HepG2 (cell line): Measurements from ENCODE around the gene PIM3. TPM values are rescaled to one million over a fixed set of nuclear protein-coding genes. Genes with fewer than 3 reads are reported as not detected.

ENCODE experiments used
- ATM ChIP-seq: fragments of 450-650 bp; IDR thresholded peaks from 2 replicates; pipeline ENCODE4 v1.7.1; 2017; ENCODE audit warnings: mild to moderate bottlenecking, borderline replicate concordance
- E2F2 ChIP-seq: sonication (generic); formaldehyde crosslinking; IDR thresholded peaks from 2 replicates; pipeline ENCODE4 v1.4.0; 2020; ENCODE audit warnings: missing genetic modification reagents, borderline replicate concordance
- GMEB2 ChIP-seq: IDR thresholded peaks from 2 replicates; pipeline ENCODE4 v1.6.1; 2016; ENCODE audit warnings: missing biosample characterization, missing genetic modification reagents, low read depth
- GTF2F1 ChIP-seq: fragments of 150-350 bp; IDR thresholded peaks from 2 replicates; pipeline ENCODE4 v1.6.1; 2014; ENCODE audit warnings: low read length
- HMG20B ChIP-seq: conservative IDR thresholded peaks from 2 replicates; pipeline ENCODE4 v1.6.1; 2016; ENCODE audit warnings: missing genetic modification reagents, missing compliant biosample characterization
- KLF16 ChIP-seq, 2 experiments: sonication (generic) in 1 of 2; formaldehyde crosslinking in 1 of 2; IDR thresholded peaks; 2 replicates each; pipeline versions ENCODE4 v1.6.1 to v1.8.0; 2016 to 2023; ENCODE audit warnings: missing genetic modification reagents in 2 of 2, missing compliant biosample characterization in 1 of 2
- KLF9 ChIP-seq: IDR thresholded peaks from 2 replicates; pipeline ENCODE4 v1.6.1; 2016; ENCODE audit warnings: low read depth
- NCOR1 ChIP-seq: fragments of 200-600 bp; sonication (generic); IDR thresholded peaks from 2 replicates; pipeline ENCODE4 v1.7.0; 2017; ENCODE audit warnings: antibody characterized with exemption, low read length, borderline replicate concordance
- PHF21A ChIP-seq: sonication (generic); formaldehyde crosslinking; IDR thresholded peaks from 2 replicates; pipeline ENCODE4 v1.5.0; 2020; ENCODE audit warnings: mild to moderate bottlenecking, missing genetic modification reagents
- RFXAP ChIP-seq: sonication (generic); formaldehyde crosslinking; IDR thresholded peaks from 2 replicates; pipeline ENCODE4 v1.4.0; 2020; ENCODE audit warnings: missing genetic modification reagents, borderline replicate concordance
- SNAPC5 ChIP-seq: sonication (generic); formaldehyde crosslinking; IDR thresholded peaks from 2 replicates; pipeline ENCODE4 v1.8.1; 2023; ENCODE audit warnings: mild to moderate bottlenecking, missing genetic modification reagents, borderline replicate concordance
- ZBTB34 ChIP-seq: sonication (generic); formaldehyde crosslinking; IDR thresholded peaks from 2 replicates; pipeline ENCODE4 v1.8.0; 2022; ENCODE audit warnings: mild to moderate bottlenecking, missing genetic modification reagents
- ZNF337 ChIP-seq: sonication (generic); formaldehyde crosslinking; IDR thresholded peaks from 2 replicates; pipeline ENCODE4 v1.5.1; 2020; ENCODE audit warnings: missing genetic modification reagents, low read depth, mild to moderate bottlenecking, borderline replicate concordance
- ZNF343 ChIP-seq: sonication (generic); formaldehyde crosslinking; IDR thresholded peaks from 2 replicates; pipeline ENCODE4 v1.4.0; 2020; ENCODE audit warnings: mild to moderate bottlenecking, missing genetic modification reagents
- ZNF563 ChIP-seq: sonication (generic); formaldehyde crosslinking; IDR thresholded peaks from 2 replicates; pipeline ENCODE4 v1.8.0; 2022; ENCODE audit warnings: mild to moderate bottlenecking, moderate library complexity, missing genetic modification reagents
- ZNF703 ChIP-seq: sonication (generic); formaldehyde crosslinking; IDR thresholded peaks from 2 replicates; pipeline ENCODE4 v1.5.1; 2020; ENCODE audit warnings: missing genetic modification reagents, mild to moderate bottlenecking, moderate library complexity, borderline replicate concordance
- ZNF780A ChIP-seq: sonication (generic); formaldehyde crosslinking; IDR thresholded peaks from 2 replicates; pipeline ENCODE4 v1.8.0; 2022; ENCODE audit warnings: mild to moderate bottlenecking, missing genetic modification reagents, moderate library complexity
- polyA plus RNA-seq, 8 experiments: library from polyadenylated mRNA; depleted of rRNA in 3 of 8; stranded (reverse) in 7 of 8; unstranded in 1 of 8; fragments of >200 nt; fragmentation: Illumina TruSeq in 4 of 8; extraction: Trizol in 4 of 8; gene quantifications; 2 replicates each; pipeline versions ENCODE4 v1.2.1 to v1.2.3, GENCODE V29; 2011 to 2016; ENCODE audit warnings: low read depth in 4 of 8, missing spikeins in 1 of 8, mixed read lengths in 1 of 8; ENCODE audit not compliant: insufficient read depth in 1 of 8
- total RNA-seq, 5 experiments: library from RNA; depleted of rRNA; stranded (reverse); fragments of >200 nt; fragmentation: Illumina TruSeq; extraction: Trizol; gene quantifications; 2 replicates each; pipeline ENCODE4 v1.2.3, GENCODE V29; 2016; ENCODE audit warnings: low read depth in 1 of 5
- TF ChIP-seq, protein P1 (sequence below): sonication (generic); formaldehyde crosslinking; IDR thresholded peaks from 2 replicates; pipeline ENCODE4 v1.4.0; 2020; ENCODE audit warnings: missing genetic modification reagents, borderline replicate concordance
- TF ChIP-seq, protein P2 (sequence below): sonication (generic); formaldehyde crosslinking; IDR thresholded peaks from 2 replicates; pipeline ENCODE4 v1.4.0; 2020; ENCODE audit warnings: mild to moderate bottlenecking, missing genetic modification reagents

PIM3 gene
- total and polyA plus RNA-seq, 2 of the 13 experiments (the other 11 are each of a cell fraction or from before 2014, with no cell fraction given): 21.6 to 31.2 TPM

- TF ChIP-seq E2F2 (CRISPR knock-in tag) (no peak), KLF9 (CRISPR knock-in tag) (no peak), ZNF343 (0 out of 2 replicates have a peak, but pooled peaks have one; percentile 70), ZNF563 (CRISPR knock-in tag) (no peak; the same call in 1 of the 2 replicates), ZNF780A (CRISPR knock-in tag) (no peak), PHF21A (CRISPR knock-in tag) (peak; percentile 94), HMG20B (peak; percentile 8; the same call in 1 of the 2 replicates), GMEB2 (CRISPR knock-in tag) (no peak), ZNF703 (CRISPR knock-in tag) (peak; percentile 91; the same call in 1 of the 2 replicates), SNAPC5 (no peak), RFXAP (CRISPR knock-in tag) (0 out of 2 replicates have a peak, but pooled peaks have one; percentile 28), ZBTB34 (no peak), NCOR1 (no peak; the same call in 1 of the 2 replicates), GTF2F1 (no peak), ZNF337 (no peak), KLF16 (CRISPR knock-in tag; IDR thresholded peaks at IDR 0.05) (peak in 1 of 2 experiments; percentile 69; a peak in 2 of 4 replicates), ATM (no peak)
- TF ChIP-seq, protein P1, sequence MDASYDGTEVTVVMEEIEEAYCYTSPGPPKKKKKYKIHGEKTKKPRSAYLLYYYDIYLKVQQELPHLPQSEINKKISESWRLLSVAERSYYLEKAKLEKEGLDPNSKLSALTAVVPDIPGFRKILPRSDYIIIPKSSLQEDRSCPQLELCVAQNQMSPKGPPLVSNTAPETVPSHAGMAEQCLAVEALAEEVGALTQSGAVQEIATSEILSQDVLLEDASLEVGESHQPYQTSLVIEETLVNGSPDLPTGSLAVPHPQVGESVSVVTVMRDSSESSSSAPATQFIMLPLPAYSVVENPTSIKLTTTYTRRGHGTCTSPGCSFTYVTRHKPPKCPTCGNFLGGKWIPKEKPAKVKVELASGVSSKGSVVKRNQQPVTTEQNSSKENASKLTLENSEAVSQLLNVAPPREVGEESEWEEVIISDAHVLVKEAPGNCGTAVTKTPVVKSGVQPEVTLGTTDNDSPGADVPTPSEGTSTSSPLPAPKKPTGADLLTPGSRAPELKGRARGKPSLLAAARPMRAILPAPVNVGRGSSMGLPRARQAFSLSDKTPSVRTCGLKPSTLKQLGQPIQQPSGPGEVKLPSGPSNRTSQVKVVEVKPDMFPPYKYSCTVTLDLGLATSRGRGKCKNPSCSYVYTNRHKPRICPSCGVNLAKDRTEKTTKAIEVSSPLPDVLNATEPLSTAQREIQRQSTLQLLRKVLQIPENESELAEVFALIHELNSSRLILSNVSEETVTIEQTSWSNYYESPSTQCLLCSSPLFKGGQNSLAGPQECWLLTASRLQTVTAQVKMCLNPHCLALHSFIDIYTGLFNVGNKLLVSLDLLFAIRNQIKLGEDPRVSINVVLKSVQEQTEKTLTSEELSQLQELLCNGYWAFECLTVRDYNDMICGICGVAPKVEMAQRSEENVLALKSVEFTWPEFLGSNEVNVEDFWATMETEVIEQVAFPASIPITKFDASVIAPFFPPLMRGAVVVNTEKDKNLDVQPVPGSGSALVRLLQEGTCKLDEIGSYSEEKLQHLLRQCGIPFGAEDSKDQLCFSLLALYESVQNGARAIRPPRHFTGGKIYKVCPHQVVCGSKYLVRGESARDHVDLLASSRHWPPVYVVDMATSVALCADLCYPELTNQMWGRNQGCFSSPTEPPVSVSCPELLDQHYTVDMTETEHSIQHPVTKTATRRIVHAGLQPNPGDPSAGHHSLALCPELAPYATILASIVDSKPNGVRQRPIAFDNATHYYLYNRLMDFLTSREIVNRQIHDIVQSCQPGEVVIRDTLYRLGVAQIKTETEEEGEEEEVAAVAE (CRISPR knock-in tag): no peak
- TF ChIP-seq, protein P2, sequence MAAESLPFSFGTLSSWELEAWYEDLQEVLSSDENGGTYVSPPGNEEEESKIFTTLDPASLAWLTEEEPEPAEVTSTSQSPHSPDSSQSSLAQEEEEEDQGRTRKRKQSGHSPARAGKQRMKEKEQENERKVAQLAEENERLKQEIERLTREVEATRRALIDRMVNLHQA (CRISPR knock-in tag): no peak
These were observed 11.3 kb upstream of the PIM3 start (continued) for GRCh38 chr22:49948958-49949913.
